Left renal cortex interstitium (tissue), 4 donors: ENCODE data around the gene ARL14EP. TPM values are rescaled to one million over a fixed set of nuclear protein-coding genes. Genes with fewer than 3 reads are reported as not detected.

ENCODE experiments used
- DNase-seq, 4 donors: peaks; one replicate each; pipeline ENCODE4 v3.0.0-alpha.2; 2013; ENCODE audit warnings: low read depth in 4 of 4, low spot score in 2 of 4, missing footprints in 1 of 4
- polyA plus RNA-seq, 4 donors: library from polyadenylated mRNA; unstranded; fragments of 120-200 nt; gene quantifications; one replicate each; pipeline ENCODE4 v1.2.1, GENCODE V29; 2013; ENCODE audit not compliant: insufficient read length in 4 of 4

Gene ARL14EP
- polyA plus RNA-seq, 4 donors = 48.7 to 64.5 (median 52.5) TPM

GRCh38 chr11:30326114-30326778 lies 3.3 kb downstream of the ARL14EP start:
- DNase-seq = no peak

GRCh38 chr11:30326906-30327305 lies 4.0 kb downstream of the ARL14EP start:
- no peak for DNase-seq

GRCh38 chr11:30328681-30329080 lies 5.8 kb downstream of the ARL14EP start:
- no peak for DNase-seq

- no peak for DNase-seq
Observed at GRCh38 chr11:30329150-30329940, 6.4 kb downstream of the ARL14EP start.

- DNase-seq = no peak
Observed at GRCh38 chr11:30333405-30333804, 10.5 kb downstream of the ARL14EP start.

GRCh38 chr11:30342736-30343166 lies 19.8 kb downstream of the ARL14EP start:
- no peak for DNase-seq

GRCh38 chr11:30344085-30344484 lies 21.2 kb downstream of the ARL14EP start:
- DNase-seq = no peak

- no peak for DNase-seq
Observed at GRCh38 chr11:30345644-30346043, 22.7 kb downstream of the ARL14EP start.

GRCh38 chr11:30346068-30346688 lies 23.3 kb downstream of the ARL14EP start:
- peak in 3 of 4 donors; percentile 27 to 76 (median 44) for DNase-seq

GRCh38 chr11:30348035-30348434 lies 25.1 kb downstream of the ARL14EP start:
- no peak for DNase-seq

GRCh38 chr11:30349885-30350284 lies 27.0 kb downstream of the ARL14EP start:
- no peak for DNase-seq

GRCh38 chr11:30350384-30350783 lies 27.5 kb downstream of the ARL14EP start:
- no peak for DNase-seq

GRCh38 chr11:30351061-30351460 lies 28.2 kb downstream of the ARL14EP start:
- DNase-seq = no peak

- DNase-seq = no peak
Observed at GRCh38 chr11:30356391-30356790, 33.5 kb downstream of the ARL14EP start.

GRCh38 chr11:30357872-30358271 lies 35.0 kb downstream of the ARL14EP start:
- no peak for DNase-seq

- no peak for DNase-seq
Observed at GRCh38 chr11:30358536-30358935, 35.6 kb downstream of the ARL14EP start.

- DNase-seq = no peak
Observed at GRCh38 chr11:30360741-30361140, 37.8 kb downstream of the ARL14EP start.

- no peak for DNase-seq
Observed at GRCh38 chr11:30364139-30364836, 41.4 kb downstream of the ARL14EP start.

- no peak for DNase-seq
Observed at GRCh38 chr11:30364837-30365482, 42.1 kb downstream of the ARL14EP start.

- no peak for DNase-seq
Observed at GRCh38 chr11:30365793-30366517, 43.1 kb downstream of the ARL14EP start.
